Measurements from ENCODE around the gene SCMH1.

SCMH1 gene

DNA sequence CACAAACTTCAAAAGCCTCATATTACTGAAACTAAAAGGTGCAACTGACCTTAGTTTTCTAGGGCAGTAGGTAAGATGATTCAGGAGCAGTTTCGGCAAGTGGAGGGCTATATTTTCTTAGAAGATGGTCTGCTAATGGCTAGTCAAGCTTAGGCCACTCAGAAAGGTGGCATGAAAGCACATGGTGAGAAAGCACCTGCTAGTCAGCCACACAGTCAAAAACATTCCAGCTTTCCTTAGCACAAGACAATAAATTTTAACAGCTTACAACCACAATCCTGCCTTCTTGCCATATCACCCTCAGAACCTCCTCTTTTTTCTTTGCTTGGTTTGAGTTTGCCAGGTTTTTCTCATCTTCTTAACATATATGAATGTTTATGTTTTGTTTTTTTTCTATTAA, 139.5 kb downstream of the SCMH1 start:
- intact Hi-C loops (cut with DNase I), result no loop called here
- no peak for DNase-seq

DNA sequence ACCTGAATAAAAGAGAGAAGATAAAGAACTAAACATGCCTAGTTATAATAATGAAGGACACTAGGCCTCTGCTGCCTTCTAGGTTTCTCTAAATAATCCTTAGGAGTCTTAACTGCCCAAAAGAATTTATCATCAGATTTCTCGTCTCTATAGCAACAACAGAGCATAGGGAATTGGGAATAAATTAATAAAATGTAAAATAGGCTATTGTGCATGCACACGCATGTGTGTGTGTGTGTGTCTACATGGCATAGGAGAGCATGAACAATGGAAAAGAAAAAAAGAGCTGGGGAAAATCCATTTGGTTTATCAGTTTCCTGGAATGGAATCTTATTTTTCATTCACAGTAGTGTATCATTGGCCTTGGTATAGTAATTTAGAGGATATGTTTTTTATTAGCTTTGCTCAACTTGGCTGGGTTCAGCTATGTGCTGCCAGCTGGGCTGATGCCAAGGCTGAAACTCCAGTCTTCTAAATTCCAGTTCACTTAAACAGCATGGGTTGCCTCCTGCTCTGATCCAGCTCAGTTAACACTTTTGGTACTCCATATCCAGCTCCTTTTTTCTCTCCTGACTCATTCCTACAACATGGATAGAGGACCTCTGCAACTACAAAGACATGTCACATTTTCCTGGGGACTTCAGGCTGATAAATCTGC, 140.0 kb downstream of the SCMH1 start:
- intact Hi-C loops (cut with DNase I), result no loop called here

DNA sequence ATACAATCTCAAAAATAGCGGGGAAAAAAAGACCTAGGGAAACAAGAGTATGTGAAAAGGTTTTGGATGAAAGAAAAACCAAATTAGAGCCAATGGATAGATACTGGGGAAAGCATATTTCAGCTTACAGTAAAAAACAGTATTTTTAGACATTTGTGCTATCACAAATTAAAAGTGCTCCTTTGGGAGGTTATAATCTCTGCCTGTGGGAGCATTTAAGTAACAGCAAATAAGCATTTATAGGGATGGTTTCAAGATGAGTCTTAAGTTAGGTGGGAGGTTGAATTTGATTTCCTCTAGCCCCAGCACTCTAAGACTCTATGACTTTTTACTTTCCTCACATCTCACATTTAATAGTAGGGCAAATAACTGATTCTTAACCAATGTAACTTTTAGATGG, 141.0 kb downstream of the SCMH1 start:
- intact Hi-C loops (cut with DNase I), result no loop called here
- DNase-seq, result no peak

More for the DNA sequence above, 140.0 kb downstream of the SCMH1 start:
- DNase-seq, result peak; percentile 20 to 91 (median 56)

DNA sequence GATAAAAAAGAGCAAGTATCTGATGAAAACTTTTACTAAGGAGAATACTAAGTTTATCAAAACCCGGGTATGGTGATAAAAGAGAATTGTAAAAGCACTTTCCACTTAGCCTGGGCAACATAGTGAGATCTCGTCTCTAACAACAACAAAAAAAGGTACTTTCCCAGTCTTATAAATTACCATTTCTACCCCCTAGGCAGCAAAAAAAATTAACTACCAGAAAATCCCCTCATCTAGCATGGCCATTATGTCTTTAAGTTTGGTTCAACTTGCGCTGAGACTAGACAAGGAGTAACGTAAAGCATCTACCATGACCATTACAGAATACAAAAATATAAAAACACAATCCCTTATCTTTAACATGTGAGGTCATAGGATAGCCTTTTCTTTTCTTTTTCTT, 141.9 kb downstream of the SCMH1 start:
- DNase-seq, result no peak
- intact Hi-C loops (cut with DNase I), result no loop called here

DNA sequence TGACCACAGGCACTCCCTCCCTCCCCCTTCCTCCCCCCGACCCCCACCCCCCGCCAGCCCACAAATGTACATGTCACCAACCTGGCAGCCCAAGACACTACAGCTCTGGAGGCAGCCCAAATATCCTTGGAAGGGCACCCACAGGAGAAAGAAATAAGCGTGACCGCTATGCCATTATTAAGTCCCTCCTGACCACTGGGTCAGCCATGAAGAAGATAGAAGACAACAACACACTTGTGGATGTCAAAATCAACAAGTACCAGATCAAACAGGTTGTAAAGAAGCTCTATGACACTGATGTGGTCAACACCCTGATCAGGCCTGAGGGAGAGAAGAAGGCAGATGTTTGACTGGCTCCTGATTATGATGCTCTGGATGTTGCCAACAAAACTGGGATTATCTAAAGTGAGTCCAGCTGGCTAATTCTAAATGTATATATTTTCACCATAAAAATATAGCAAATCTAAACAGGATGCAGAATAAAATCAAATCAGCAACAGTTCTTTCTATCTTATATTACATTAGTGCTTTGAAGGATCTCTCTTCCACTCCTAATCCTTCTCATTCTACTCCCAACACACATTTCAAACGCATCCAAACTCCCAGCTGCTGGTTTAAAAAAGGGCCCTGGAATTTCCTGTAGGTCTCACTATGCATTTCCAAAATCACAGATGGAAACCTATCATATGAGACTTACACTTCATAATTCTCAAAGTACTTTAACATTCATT, 143.2 kb downstream of the SCMH1 start:
- no peak for DNase-seq
- intact Hi-C loops (cut with DNase I), result no loop called here

DNA sequence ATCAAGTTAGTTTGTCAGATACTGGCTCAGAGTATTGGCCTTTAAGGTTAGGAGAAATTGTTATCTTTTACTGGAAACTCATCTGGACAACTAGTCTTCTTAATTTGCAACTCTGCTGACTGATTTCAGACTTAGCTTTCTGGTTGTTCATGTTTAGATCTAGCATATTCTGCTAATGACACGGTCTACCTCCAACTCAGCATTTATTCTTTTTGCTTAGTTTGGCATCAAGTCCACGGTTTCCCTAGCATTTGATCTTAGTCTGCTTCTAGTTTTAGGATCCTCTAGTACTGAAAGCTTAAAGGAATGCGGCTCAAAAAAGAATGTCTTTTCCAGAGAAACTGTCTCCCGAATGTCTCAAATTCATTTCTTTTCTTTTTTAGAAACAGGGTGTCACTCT, 145.0 kb downstream of the SCMH1 start:
- intact Hi-C loops (cut with DNase I), result no loop called here

DNA sequence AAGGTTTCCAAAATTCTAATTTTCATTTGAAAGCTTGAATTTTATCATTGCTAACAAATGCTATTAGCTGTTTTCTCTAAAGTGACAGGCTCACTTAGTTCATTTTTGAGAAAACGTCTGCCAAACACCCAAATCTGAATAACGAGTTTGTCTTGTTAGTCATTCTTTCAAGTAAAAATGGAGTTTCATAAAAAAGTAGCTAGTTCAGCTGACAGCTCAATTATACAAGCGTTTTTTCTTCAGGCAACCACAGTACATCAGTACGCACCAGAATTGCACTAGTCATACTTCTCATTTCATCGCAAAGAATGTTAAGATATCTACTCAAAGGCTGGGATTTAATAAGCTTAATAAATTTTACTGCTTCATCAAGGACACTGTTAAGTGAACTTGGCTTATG, 148.3 kb downstream of the SCMH1 start:
- DNase-seq, result no peak

More for the DNA sequence above, 145.0 kb downstream of the SCMH1 start:
- DNase-seq, result no peak

DNA sequence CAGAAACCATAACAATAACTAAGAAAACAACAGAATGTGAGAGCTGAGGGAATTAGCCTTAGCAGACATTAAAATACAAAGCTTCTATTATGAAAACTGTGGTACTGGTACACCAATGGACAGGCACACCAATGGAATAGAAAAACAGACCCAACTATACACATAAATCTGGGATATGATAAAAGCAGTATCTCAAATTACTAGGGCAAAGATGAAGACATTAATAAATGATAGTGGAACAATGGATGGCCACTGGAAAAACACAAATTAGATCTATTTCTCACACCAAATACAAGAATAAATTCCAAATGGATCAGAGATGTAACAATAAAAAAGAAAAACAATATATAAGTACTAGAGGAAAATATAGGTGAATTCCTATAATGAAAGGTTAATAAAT, 155.2 kb downstream of the SCMH1 start:
- intact Hi-C loops (cut with DNase I), result no loop called here
- no peak for DNase-seq

More for the DNA sequence above, 148.3 kb downstream of the SCMH1 start:
- intact Hi-C loops (cut with DNase I), result no loop called here

DNA sequence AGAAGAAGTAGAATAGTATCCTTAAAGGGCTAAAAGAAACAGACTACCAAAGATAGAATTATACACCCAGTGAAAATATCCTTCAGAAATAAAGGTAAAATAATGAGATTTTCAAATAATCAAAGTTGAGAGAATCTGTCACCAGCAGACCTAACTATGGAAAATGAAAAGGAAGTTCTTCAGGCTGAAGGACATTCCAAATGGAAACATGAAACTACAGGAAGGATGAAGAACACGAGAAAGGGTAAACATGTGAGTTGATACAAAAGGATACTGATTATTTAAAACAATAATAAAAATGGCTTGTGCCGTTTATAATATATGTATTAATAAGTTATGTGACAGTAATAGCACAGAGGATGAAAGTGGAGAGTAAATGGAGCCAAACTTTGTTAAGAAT, 163.5 kb downstream of the SCMH1 start:
- intact Hi-C loops (cut with DNase I), result no loop called here
- DNase-seq, result no peak

DNA sequence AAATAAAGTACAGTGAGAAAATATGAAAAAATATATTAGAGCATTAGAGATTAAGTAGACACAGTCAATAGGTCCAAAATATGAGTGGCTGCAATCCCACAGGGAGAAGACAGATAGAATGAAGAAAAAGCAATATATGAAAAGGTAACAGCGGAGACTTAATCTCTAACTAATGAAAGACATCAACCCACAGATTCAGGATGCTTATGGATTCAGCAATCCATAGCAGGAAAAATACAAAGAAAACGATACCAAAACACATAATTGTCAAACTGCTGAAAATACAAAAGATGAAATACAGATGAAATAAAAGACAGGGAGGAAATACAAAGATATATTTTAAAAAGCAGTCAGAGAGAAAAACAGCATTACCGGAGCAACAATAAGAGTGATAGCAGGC, 163.9 kb downstream of the SCMH1 start:
- intact Hi-C loops (cut with DNase I), result no loop called here
- DNase-seq, result no peak

DNA sequence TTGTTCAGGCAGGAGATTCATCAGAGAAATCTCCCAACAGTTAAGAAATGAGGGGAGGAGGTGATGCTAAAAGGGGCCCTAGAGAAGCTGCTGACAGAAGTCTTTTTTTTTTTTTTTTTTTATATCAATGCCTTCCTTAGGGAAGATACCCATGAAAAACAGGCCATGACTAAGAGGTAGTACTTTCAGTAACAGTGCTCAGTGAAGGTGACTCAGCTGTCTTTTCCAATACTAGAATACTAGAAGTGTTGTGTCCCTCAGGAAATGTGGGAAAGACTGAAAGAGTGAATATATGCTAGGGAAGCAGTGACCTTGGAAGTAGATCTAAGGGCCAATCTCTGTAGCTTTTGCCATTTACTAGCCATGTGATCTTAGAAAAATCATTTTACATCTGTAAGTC, 168.1 kb downstream of the SCMH1 start:
- intact Hi-C loops (cut with DNase I), result no loop called here
- no peak for DNase-seq

DNA sequence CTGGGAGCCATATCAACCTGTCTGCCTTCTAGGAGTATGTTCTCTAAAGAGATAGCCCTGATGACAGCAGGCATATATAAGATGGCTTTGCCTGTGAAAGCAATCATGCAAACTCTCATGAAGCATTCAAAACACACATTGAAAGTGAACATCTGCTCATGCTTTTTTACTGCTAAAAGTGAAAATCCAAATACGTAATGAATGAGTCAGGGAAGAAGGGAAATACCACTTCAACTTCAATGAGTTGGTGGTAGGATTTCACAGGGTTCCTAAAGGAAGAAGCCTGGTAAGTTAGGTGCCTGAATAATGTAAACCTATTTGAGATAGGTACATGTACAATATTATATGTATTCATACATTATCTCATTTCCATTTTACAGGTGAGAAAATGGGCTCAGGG, 170.1 kb downstream of the SCMH1 start:
- no peak for DNase-seq
- intact Hi-C loops (cut with DNase I), result no loop called here

DNA sequence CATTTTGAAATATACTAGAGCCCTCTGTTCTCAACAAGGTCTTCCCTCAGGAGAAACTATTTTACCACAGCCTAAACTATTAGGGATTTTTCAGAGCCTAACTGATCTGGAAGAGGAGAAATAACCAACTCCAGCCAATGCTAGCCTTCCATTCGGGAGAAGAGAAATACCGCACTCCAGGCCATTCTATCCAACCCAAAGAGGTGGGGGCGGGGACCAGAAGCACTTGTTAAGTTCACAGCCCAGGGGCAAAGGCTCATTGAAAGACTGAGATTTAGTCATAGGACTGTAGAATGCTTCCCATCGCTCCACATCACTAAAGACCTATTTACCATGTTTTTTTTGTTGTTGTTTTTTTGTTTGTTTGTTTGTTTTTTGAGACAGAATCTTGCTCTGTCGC, 185.2 kb downstream of the SCMH1 start:
- intact Hi-C loops (cut with DNase I), result no loop called here
- DNase-seq, result no peak

DNA sequence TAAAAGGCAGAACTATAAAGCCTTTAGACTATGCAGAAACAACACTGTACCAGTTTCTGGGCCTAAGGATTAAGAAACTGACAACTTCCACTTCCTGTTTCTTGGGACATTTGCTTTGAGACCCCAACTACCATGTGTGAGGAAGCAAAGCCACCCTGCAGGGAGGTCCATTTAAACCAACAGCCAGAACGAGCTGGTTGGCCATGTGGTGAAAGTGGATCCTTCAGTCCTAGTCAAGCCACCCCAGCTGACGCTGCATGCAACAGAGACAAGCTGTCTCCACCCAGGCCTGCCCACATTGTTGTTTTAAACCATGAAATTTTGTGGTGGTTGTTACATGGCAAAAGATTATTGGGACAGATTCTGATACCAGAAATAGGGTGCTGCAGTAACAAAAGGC, 188.8 kb downstream of the SCMH1 start:
- intact Hi-C loops (cut with DNase I), result no loop called here
- no peak for DNase-seq

DNA sequence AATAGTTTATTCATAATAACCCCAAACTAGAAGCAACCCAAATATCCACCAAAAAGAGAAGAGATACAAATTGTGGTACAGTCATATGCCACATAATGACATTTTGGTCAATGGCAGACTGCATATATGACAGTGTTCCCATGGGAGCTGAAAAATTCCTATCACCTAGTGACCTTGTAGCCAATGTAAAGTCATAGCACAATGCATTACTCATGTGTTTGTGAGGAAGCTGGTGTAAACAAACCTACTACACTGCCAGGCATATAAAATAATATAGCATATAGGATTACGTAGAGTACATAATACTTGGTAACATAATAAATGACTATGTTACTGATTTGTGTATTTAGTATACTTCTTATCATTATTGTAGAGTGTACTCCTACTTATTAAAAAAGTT, 191.1 kb downstream of the SCMH1 start:
- no peak for DNase-seq
- intact Hi-C loops (cut with DNase I), result no loop called here

DNA sequence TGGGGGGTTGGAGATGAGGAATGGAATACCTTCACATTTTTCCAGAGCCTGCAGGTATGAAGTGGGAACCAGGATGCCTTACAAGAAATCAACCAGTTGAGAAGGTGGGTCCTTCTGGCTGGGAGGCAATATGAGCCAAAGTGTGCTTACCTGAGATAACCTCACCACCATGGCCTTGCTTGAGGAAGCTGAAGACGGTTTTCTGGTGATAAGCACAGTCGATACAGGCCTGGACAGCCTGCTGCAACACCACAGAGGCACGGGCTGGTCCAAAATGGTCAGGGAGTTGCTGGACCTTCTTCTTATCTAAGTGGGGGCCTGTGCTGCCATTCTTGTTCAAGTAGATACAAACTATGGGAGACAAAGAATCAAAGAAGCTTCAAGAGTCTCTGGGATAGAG, 193.6 kb downstream of the SCMH1 start:
- intact Hi-C loops (cut with DNase I), result no loop called here
- no peak for DNase-seq

DNA sequence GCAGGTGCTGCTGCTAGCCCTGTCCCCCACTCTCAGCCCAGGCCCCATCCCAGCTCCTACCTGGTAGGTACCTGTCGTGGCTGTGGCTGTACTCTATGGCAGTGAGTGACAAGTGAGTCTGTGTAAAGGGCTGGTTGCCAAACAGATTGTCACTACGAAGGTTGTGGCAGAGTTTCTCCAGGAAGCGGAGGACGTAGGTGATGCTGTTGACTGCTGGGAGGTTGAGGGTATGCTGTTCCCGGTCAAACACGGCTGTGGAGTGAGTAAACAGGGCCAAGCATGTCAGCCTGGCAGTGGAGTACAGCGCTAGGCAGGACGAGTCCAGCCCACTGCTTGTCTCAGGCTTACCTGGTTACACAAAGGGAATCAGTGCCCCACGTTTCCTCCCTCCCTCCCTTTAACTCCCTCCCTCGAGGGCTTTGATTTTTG, 195.7 kb downstream of the SCMH1 start:
- intact Hi-C loops (cut with DNase I), result no loop called here
- DNase-seq, result no peak

DNA sequence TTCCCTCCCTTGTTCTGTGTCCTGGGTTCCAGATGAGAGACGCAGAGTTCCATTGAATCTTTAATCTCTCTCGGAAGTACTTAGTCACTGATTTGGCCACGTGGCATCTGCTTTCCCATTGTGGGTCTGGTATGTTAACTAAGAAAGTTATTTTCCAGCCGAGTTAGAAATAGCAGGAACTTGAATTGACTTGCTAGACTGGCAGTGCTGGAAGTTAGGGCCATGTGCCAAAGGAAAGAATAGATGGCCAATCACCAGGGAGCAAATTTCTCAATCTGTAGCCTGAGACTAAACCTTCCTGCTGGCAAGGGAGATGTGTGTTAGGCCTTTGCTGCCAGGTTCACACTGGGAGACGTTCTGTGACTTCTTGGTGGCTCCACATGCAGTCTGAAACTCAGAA, 196.4 kb downstream of the SCMH1 start:
- intact Hi-C loops (cut with DNase I), result no loop called here
- DNase-seq, result no peak

DNA sequence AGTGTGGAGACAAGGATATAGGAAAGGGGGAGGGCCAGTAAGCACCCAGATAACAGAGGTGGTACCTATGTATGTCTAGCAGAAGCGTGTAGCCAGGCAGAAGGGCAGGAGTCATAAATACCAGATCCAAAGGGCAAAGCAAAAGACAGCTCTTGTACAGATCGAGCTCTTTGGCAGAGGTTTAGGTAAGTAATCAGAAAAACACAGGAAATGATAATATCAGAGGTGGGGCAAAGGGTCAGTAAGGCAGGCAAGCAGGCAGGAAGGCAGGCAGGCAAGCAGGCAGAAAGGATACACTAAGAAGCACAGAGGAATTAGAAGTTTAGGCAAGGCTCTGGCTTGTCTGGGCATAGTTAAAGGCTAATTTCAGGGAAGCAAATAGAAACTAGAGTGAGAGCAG, 197.9 kb downstream of the SCMH1 start:
- intact Hi-C loops (cut with DNase I), result no loop called here

DNA sequence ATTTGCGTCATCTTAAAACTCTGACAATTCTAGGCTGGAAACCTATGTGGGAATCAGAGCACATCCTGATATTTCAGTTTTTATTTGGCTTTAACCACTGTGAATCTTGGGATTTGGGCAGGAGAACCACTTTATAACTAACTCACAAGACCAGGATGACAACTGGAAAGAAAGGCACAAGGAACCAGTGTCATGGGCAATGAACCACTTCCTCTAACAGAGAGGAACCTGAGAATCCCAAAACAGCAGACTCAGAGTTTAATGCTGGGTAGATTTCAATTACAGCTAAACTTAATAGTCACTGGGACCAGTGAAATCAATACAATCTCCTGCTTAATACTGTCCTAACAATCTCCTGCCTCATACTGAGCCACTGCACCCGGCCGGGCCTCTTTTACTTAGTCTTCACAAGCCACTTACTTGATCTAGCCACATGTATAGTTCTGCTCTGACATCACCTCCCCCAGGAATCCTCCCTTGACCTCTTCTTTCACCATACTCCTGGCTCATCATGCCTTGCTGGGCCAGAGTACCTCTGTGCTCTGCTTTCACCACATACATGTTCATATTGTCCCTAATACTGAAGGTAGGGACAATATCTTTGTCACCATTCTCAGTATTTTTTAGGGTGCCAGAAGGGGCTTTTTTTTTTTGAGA, 200.4 kb downstream of the SCMH1 start:
- intact Hi-C loops (cut with DNase I), result no loop called here
- DNase-seq, result no peak

More for the DNA sequence above, 197.9 kb downstream of the SCMH1 start:
- no peak for DNase-seq

DNA sequence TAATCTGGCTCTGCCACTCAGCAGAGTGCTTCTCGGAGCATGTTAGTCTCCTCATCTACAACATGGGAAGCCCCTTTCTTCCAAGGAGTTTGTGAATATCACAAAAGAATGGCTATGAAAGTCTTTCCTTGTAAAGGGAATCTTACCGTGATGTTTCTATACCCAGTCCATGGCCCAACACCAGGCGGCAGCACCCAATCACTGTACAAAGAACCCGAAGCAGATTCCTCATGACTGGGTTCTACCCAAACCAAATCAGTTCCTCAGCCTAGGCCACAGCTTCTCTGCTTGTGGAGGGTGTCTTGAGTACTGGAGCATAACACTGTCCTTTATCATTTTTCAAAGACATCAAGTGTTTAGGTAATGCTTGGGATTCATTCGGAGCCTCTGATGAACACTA, 204.0 kb downstream of the SCMH1 start:
- intact Hi-C loops (cut with DNase I), result no loop called here
- DNase-seq, result no peak
